ENCODE results near the gene BACH2. TPM values are rescaled to one million over a fixed set of nuclear protein-coding genes. Genes with fewer than 3 reads are reported as not detected.
"Not testable (repeated sequence)": the region's sequence is repeated elsewhere in the genome, so short reads cannot be mapped to it uniquely, and the experiment has no call there.

BACH2 gene
- polyA plus RNA-seq, 1 donor from 2014 or later = 21.2 TPM

DNA sequence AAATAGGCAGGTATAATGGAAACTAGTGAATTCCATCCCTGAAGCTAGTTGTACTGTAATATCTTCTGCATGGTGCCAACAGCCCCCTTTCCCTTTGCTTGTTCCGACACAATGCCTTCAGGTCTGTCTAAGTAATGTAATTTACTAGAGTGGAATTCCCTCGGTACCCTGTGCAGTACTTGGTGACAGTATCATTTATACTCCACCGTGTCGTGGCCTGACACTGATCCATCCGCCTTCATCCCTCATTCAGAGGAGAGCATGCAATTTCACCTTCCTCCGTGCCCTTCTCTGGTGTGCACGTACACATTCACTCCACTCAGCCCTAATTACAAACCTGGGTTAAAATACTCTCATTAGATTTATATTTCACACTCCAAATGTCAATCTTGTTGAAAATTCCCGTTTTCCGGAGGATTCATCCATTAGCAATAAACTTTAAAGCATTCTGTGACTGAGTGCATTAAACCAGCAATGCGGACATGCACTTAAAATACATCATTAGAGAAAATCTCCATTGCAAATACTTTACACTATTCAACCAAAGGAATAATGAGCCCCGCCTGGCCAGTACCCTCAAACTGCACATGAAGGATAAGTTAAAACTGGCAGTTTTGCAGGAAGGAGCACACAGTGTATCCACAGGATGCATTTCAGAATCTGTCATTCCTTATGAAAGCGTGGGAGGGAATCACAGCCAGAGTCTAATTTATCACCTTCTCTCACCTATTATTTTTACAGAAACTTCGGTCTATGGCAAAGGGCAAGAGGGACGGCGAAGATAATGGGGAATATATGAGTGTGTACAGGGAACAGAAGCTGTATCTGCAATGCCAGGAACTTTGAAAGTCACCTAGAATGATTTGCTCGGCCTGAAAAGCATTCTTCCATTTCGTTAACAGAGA, 219.9 kb downstream of the BACH2 start:
- no peaks in the 10 kb centered on the region for H3K9me3 Mint-ChIP-seq

DNA sequence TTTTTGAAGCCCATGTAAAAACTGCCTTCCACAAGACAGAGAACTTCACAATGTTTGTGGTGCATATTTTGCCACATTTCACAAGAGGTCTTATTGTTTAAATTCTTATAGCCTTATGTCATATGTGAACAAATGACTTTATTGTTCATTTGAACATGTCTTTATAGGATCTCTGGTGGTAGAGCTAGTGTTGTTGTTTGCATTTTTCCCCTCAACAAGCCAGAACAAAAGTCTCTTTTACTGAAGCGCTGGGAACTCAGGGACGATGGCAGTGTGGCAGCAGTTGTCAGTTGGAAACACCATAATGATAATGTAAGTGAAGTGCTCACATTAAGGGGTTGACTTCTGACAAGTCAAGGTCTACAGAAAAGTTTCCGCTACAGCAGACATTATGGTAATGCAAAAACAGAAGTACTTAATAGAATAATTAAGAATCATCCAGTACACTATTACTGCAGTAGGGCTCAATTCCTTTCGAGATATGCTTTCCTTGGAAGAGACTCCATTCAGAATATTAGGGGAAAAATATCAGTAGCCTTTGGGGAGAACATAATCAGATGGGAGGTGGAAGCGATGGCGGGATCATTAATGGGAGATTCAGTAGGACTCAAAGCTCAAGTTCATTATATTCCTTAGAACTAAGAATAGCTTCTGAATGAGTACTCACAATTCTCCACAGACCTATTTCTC, 222.3 kb downstream of the BACH2 start:
- peaks cover 5% of the 10 kb centered on the region for H3K36me3 Mint-ChIP-seq
- H3K4me1 Mint-ChIP-seq = peaks cover 45 to 72% (median 68%) of the 10 kb centered on the region in 3 donors
- peak overlapping the region in 3 of 4 donors; percentile 4 to 38 (median 19) for H3K4me3 Mint-ChIP-seq

More for the DNA sequence above, 219.9 kb downstream of the BACH2 start:
- Mint-ChIP-seq H3K27me3 (no peaks in the 10 kb centered on the region), H3K4me3 (peak overlapping the region in 1 of 4 donors; percentile 43), H3K4me1 (peaks cover 51 to 81% (median 76%) of the 10 kb centered on the region in 3 donors), H3K27ac (peak overlapping the region in 1 of 3 donors; percentile 63), H3K36me3 (peaks cover 4% of the 10 kb centered on the region)

DNA sequence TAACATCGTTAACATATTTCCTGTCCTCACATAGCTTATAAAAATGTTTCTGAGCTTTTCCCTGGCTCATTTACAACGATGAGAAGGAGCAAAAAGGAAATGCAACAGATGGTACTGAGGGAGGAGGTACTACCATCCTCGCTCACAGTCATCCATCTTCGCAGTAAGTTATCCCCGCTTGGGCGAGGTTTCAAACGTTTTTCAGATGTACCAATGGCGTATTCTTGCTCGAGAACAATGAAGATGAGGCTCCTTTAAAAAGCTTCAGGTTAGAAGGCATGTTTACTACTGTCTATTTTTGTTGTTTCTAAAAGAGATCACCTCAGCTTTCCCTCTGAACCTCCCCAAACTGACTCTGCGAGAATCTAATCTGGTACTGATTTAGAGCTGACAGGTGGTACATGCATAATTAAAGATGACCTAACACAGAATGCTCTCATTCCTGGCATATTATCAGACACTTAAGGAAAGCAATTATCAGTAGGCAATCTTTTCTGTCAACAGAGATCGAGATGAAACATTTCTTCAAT, 223.6 kb downstream of the BACH2 start:
- H3K4me1 Mint-ChIP-seq = peaks cover 36 to 67% (median 61%) of the 10 kb centered on the region in 3 donors
- peak overlapping the region in 2 of 4 donors; percentile 67 to 68 for H3K4me3 Mint-ChIP-seq
- peaks cover 5% of the 10 kb centered on the region for H3K36me3 Mint-ChIP-seq
- no peaks in the 10 kb centered on the region for H3K27me3 Mint-ChIP-seq
- H3K9me3 Mint-ChIP-seq = no peaks in the 10 kb centered on the region
- peak overlapping the region in 2 of 3 donors; percentile 13 to 61 for H3K27ac Mint-ChIP-seq

More for the DNA sequence above, 222.3 kb downstream of the BACH2 start:
- H3K27ac Mint-ChIP-seq = peak overlapping the region in 1 of 3 donors; percentile 0
- H3K27me3 Mint-ChIP-seq = no peaks in the 10 kb centered on the region
- H3K9me3 Mint-ChIP-seq = no peaks in the 10 kb centered on the region

DNA sequence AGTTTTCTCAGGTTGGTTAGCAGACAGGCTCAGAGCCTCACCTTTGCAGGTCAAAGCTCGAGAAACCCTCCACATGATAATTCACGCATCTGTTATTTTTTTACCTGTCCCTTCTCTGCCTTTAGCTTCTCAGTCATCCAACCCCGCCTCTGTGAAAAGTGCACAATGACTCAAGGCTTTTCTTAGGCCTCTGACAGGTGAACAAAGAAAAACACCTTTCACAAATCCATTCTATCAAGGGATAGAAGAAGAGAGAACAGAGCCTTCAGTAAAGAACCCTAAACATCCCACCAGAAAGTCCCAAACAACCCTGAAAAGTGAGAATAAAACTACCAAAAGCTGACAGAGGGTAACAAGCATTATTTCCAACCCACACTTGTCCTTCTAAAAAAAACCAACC, 224.1 kb downstream of the BACH2 start:
- Mint-ChIP-seq H3K4me3 (peak overlapping the region in 1 of 4 donors; percentile 68), H3K9me3 (no peaks in the 10 kb centered on the region), H3K36me3 (peaks cover 5% of the 10 kb centered on the region), H3K27ac (no peak overlapping the region), H3K27me3 (no peaks in the 10 kb centered on the region), H3K4me1 (peaks cover 36 to 68% (median 61%) of the 10 kb centered on the region in 3 donors)

GRCh38 chr6:90068703-90069523, 227.7 kb downstream of the BACH2 start:
- H3K36me3 Mint-ChIP-seq = peaks cover 10% of the 10 kb centered on the region
- H3K4me1 Mint-ChIP-seq = peaks cover 31 to 59% (median 56%) of the 10 kb centered on the region in 3 donors
- no peak overlapping the region for H3K4me3 Mint-ChIP-seq
- H3K27ac Mint-ChIP-seq = no peak overlapping the region
- no peaks in the 10 kb centered on the region for H3K27me3 Mint-ChIP-seq
- H3K9me3 Mint-ChIP-seq = peaks cover 0 to 2% (median 0%) of the 10 kb centered on the region in 3 donors

- peaks cover 10% of the 10 kb centered on the region for H3K36me3 Mint-ChIP-seq
- H3K27ac Mint-ChIP-seq = no peak overlapping the region
- H3K4me1 Mint-ChIP-seq = peaks cover 30 to 58% (median 52%) of the 10 kb centered on the region in 3 donors
Measured at GRCh38 chr6:90068264-90068663, 228.4 kb downstream of the BACH2 start.

DNA sequence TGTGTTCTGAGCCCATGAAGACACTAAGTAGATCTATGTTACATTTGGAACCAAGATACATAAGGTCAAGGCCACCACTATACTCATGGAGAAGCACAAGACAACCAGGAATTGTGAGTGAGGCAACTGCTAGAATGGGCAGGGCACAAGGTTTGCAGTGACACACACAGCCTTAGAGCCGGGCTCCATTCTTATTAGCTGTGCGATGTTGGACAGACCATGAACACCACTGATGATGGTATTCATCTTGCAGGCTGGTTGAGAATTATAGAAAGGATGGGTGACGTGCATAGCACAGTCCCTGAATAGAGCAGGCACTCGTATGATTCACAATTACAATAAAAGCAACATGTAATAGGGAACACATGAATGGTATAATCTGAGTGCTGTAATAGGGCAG, 229.9 kb downstream of the BACH2 start:
- Mint-ChIP-seq H3K27me3 (no peaks in the 10 kb centered on the region), H3K9me3 (peaks cover 0 to 2% (median 0%) of the 10 kb centered on the region in 3 donors), H3K36me3 (peaks cover 8% of the 10 kb centered on the region), H3K27ac (peak overlapping the region in 1 of 3 donors; percentile 16), H3K4me3 (no peak overlapping the region), H3K4me1 (peaks cover 18 to 49% (median 37%) of the 10 kb centered on the region in 3 donors)

More at GRCh38 chr6:90068264-90068663, 228.4 kb downstream of the BACH2 start:
- Mint-ChIP-seq H3K4me3 (no peak overlapping the region), H3K9me3 (peaks cover 0 to 2% (median 0%) of the 10 kb centered on the region in 3 donors), H3K27me3 (no peaks in the 10 kb centered on the region)

- H3K4me3 Mint-ChIP-seq = no peak overlapping the region
- no peaks in the 10 kb centered on the region for H3K27me3 Mint-ChIP-seq
- H3K9me3 Mint-ChIP-seq = peaks cover 0 to 2% (median under 1%) of the 10 kb centered on the region in 3 donors
- H3K4me1 Mint-ChIP-seq = peaks cover 14 to 37% (median 29%) of the 10 kb centered on the region in 3 donors
- peaks cover 7% of the 10 kb centered on the region for H3K36me3 Mint-ChIP-seq
- H3K27ac Mint-ChIP-seq = no peak overlapping the region
Measured at GRCh38 chr6:90065173-90065572, 231.5 kb downstream of the BACH2 start.

DNA sequence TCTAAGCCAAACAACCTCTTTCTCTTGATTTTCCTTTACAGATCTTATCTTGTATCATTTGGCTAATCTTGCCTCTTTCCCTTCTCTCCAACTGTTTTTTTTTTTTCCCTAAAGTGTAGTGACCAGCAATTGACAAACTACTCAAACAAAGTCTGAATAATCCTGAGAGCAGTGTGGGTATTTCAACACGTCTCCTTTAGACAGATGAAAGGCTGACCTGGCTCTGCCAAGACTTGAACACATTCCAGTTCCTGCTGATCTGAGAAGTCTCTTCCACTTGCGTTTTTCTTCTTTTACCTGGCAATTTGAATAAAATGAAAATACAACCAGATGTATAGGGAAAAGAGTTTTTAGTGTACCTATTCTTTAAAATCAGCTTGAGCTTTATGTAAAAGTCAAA, 234.0 kb downstream of the BACH2 start:
- Mint-ChIP-seq H3K9me3 (peaks cover 0 to 5% (median 2%) of the 10 kb centered on the region in 3 donors), H3K27ac (no peak overlapping the region)

DNA sequence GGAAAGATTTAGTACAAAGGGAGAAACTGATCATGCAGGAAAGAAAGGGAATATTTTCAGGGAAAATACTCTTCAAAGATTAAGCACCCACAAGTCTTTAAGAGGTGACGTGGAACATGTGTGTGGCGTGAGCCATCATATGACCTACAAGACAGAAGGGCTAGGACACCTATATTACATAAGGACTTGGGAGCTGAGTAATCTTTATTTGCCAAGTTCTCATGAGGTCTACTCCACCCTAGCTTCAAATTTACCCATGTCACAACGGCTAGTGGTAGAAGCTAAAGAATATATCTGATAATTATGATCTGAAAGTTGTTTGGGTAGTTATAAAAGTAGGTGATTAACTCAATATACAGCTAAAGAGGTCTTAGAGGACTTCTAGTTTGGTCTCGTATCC, 234.6 kb downstream of the BACH2 start:
- Mint-ChIP-seq H3K27ac (no peak overlapping the region), H3K36me3 (peaks cover 14% of the 10 kb centered on the region), H3K4me1 (peaks cover 12 to 24% (median 14%) of the 10 kb centered on the region in 3 donors), H3K27me3 (no peaks in the 10 kb centered on the region), H3K4me3 (no peak overlapping the region), H3K9me3 (peaks cover 0 to 5% (median 2%) of the 10 kb centered on the region in 3 donors)

More for the DNA sequence above, 234.0 kb downstream of the BACH2 start:
- H3K36me3 Mint-ChIP-seq = peaks cover 11% of the 10 kb centered on the region
- H3K27me3 Mint-ChIP-seq = no peaks in the 10 kb centered on the region
- H3K4me3 Mint-ChIP-seq = no peak overlapping the region
- H3K4me1 Mint-ChIP-seq = peaks cover 13 to 28% (median 16%) of the 10 kb centered on the region in 3 donors

DNA sequence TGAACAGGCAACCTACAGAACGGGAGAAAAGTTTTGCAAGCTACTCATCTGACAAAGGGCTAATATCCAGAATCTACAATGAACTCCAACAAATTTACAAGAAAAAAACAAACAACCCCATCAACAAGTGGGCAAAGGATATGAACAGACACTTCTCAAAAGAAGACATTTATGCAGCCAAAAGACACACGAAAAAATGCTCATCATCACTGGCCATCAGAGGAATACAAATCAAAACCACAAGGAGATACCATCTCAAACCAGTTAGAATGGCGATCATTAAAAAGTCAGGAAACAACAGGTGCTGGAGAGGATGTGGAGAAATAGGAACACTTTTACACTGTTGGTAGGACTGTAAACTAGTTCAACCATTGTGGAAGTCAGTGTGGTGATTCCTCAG, 237.5 kb downstream of the BACH2 start:
- not testable (repeated sequence) for H3K27me3 Mint-ChIP-seq, H3K9me3 Mint-ChIP-seq, H3K27ac Mint-ChIP-seq, H3K4me1 Mint-ChIP-seq, H3K4me3 Mint-ChIP-seq
- H3K36me3 Mint-ChIP-seq = peaks cover 16% of the 10 kb centered on the region

DNA sequence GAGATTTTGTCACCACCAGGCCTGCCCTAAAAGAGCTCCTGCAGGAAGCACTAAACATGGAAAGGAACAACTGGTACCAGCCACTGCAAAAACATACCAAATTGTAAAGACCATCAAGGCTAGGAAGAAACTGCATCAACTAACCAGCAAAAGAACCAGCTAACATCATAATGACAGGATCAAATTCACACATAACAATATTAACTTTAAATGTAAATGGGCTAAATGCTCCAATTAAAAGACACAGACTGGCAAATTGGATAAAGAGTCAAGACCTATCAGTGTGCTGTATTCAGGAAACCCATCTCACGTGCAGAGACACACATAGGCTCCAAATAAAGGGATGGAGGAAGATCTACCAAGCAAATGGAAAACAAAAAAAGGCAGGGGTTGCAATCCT, 240.7 kb downstream of the BACH2 start:
- H3K9me3 Mint-ChIP-seq = peaks cover 0 to 12% (median 2%) of the 10 kb centered on the region in 3 donors
- H3K36me3 Mint-ChIP-seq = peaks cover 16% of the 10 kb centered on the region
- H3K4me3 Mint-ChIP-seq, H3K27ac Mint-ChIP-seq, H3K27me3 Mint-ChIP-seq, H3K4me1 Mint-ChIP-seq: not testable (repeated sequence)

DNA sequence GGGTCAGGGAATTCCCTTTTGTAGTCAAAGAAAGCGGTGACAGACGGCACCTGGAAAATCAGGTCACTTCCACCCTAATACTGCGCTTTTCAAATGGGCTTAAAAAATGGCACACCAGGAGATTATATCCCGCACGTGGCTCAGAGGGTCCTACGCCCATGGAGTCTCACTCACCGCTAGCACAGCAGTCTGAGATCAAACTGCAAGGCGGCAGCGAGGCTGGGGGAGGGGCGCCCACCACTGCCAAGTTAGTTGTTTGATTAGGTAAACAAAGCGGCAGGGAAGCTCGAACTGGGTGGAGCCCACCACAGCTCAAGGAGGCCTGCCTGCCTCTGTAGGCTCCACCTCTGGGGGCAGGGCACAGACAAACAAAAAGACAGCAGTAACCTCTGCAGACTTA, 242.4 kb downstream of the BACH2 start:
- peaks cover 0 to 10% (median 0%) of the 10 kb centered on the region in 3 donors for H3K9me3 Mint-ChIP-seq
- peaks cover 16% of the 10 kb centered on the region for H3K36me3 Mint-ChIP-seq
- not testable (repeated sequence) for H3K27ac Mint-ChIP-seq, H3K4me3 Mint-ChIP-seq, H3K27me3 Mint-ChIP-seq
- peaks cover 2 to 11% (median 10%) of the 10 kb centered on the region in 3 donors for H3K4me1 Mint-ChIP-seq

DNA sequence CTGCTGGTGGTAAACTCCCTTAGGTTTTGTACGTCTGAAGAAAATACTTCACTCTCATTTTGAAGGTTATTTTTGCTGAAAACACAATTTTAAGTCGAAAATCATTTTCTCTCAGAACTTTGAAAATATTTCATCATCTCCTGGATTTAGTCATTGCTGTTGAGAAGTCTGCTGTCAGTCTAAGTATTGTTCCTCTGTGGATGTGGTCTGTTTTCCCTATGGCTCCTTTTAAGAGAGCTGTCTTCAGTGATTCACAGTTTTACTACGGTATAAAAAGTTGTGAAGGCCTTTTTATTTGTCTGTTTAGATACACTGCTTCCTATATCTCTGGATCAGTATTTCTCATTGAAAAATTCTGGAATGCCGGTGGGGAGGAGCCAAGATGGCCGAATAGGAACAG, 243.0 kb downstream of the BACH2 start:
- H3K36me3 Mint-ChIP-seq = peaks cover 16% of the 10 kb centered on the region
- no peaks in the 10 kb centered on the region for H3K27me3 Mint-ChIP-seq
- no peak overlapping the region for H3K4me3 Mint-ChIP-seq
- H3K9me3 Mint-ChIP-seq = peaks cover 0 to 8% (median 0%) of the 10 kb centered on the region in 3 donors
- H3K27ac Mint-ChIP-seq = no peak overlapping the region
- H3K4me1 Mint-ChIP-seq = peaks cover 6 to 17% (median 16%) of the 10 kb centered on the region in 3 donors
